Smooth muscle cell of the umbilical artery (primary cell): ENCODE measurements around the gene AGBL4. TPM values are rescaled to one million over a fixed set of nuclear protein-coding genes. Genes with fewer than 3 reads are reported as not detected.

Experiments
- total RNA-seq: library from RNA; depleted of rRNA; stranded (reverse); fragments of >200 nt; gene quantifications from 2 replicates; pipeline ENCODE4 v1.2.3, GENCODE V29; 2014

AGBL4 gene
- not detected in 2 replicates for total RNA-seq

GRCh38 chr1:50023292-50024159 lies at the start of gene AGBL4:
Gene AGBL4 (minus strand): TSS chr1:50023954.

DNA sequence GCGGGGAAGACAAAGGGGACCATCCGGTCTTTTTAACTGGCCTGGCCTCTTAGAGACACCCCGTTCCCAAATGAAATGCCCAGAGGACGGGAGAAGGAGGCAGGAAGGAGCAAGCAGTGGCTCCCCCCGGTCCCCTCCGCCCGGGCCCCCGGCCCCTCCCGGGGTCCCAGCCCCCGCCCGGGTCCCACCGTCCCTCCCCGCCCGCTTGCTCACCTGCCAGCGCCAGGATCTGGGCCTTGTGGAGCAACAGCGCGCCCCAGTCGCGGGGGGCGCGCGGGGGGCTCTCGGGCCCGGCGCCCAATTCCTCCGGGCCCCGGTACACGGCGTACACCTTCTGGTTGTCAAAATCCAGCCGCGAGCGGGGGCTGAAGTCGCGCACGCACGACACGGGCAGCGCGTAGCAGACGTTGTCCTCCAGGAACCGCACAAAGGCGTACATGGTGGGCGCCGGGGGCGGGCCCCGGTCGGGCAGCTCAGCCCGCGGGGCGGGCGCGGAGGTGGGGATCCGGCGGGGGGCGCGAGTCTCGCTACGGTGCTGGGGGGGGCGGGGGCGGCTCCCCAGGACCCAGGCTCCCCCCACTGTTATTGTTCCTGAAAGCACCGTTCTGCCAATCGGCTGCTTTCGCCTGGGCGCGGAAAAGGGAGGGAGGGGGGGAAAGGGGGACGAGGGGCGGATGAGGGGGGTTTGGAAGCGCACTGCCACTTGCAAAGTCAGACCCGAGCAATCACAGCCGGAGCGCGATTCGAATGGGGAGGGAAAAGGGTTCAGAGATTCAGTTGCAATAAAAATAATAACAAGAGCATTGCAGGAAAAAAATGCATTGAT lies 1247.1 kb downstream of the AGBL4 start, which contains the start of gene BEND5:
Gene BEND5, minus strand, starts transcription at position 499 of the 826 bp plus-strand sequence. Its CDS starts 60 bp downstream, at position 439.

Other genes starting within 250 kb of the AGBL4 start
- gene ELAVL4, start 85.0 kb upstream of the AGBL4 start, total RNA-seq, result not detected in 2 replicates